BJ (cell line): Measurements from ENCODE around the gene FLT1. TPM values are rescaled to one million over a fixed set of nuclear protein-coding genes. Genes with fewer than 3 reads are reported as not detected.

Experiments used
- CTCF ChIA-PET: fragments of 350-600 bp; formaldehyde crosslinking; extraction: SDS; loops from one replicate; lab custom pipeline; 2021; ENCODE audit warnings: antibody characterized with exemption, inconsistent platforms; lab: Yijun Ruan, JAX
- POLR2A ChIA-PET: fragments of 300-600 bp; sonication (Branson Sonifier 250); formaldehyde crosslinking; extraction: SDS; loops from one replicate; lab custom pipeline; 2021; ENCODE audit warnings: antibody characterized with exemption; lab: Charles Lee
- DNase-seq: peaks from one replicate; pipeline ENCODE4 v3.0.0-alpha.2; 2011; ENCODE audit warnings: low read depth
- H3K27me3 ChIP-seq: 2 replicates; pipeline ENCODE4 v1.6.0; 2011; ENCODE audit warnings: low read length; ENCODE audit not compliant: control insufficient read depth, insufficient read depth
- H3K36me3 ChIP-seq: 2 replicates; pipeline ENCODE4 v1.5.1; 2011; ENCODE audit warnings: low read length; ENCODE audit not compliant: control insufficient read depth, insufficient read depth
- H3K4me3 ChIP-seq: 2 replicates; pipeline ENCODE4 v1.5.1; 2011; ENCODE audit warnings: low read depth, mild to moderate bottlenecking, control low read depth, low read length
- CTCF ChIP-seq: IDR thresholded peaks from 2 replicates; pipeline ENCODE4 v1.5.1; 2011; ENCODE audit warnings: low read depth, mild to moderate bottlenecking, control low read depth, inconsistent platforms, low read length, moderate library complexity; ENCODE audit not compliant: insufficient read depth
- polyA plus RNA-seq: library from polyadenylated mRNA; depleted of rRNA; stranded (reverse); fragments of >200 nt; gene quantifications from 2 replicates; pipeline ENCODE4 v1.2.3, GENCODE V29; 2011

The FLT1 gene
- polyA plus RNA-seq, 1 experiment: 37.8 TPM

GRCh38 chr13:28528388-28528787 is 33.5 kb upstream of the FLT1 start:
- H3K4me3 ChIP-seq: no peak overlapping the region
- no peaks in the 10 kb centered on the region for H3K27me3 ChIP-seq
- no peaks in the 10 kb centered on the region for H3K36me3 ChIP-seq
- DNase-seq: no peak
- ChIA-PET CTCF (interaction anchor here (0.7 to 1.7 kb wide), 5 partner anchors 11 to 109 kb away, joined by 3 to 6 read pairs (median 3); no protein-coding TSS in a partner anchor), POLR2A (no interaction called here)
- no peak for TF ChIP-seq CTCF

- Histone ChIP-seq H3K36me3 (no peaks in the 10 kb centered on the region), H3K4me3 (no peak overlapping the region), H3K27me3 (no peaks in the 10 kb centered on the region)
- CTCF ChIA-PET: interaction anchor here (0.9 kb wide), 1 partner anchor 108 kb away, joined by 3 read pairs; no protein-coding TSS in a partner anchor
- POLR2A ChIA-PET: no interaction called here
- no peak for DNase-seq
- no peak for TF ChIP-seq CTCF
Observed at GRCh38 chr13:28527629-28528028, 32.7 kb upstream of the FLT1 start.

DNA sequence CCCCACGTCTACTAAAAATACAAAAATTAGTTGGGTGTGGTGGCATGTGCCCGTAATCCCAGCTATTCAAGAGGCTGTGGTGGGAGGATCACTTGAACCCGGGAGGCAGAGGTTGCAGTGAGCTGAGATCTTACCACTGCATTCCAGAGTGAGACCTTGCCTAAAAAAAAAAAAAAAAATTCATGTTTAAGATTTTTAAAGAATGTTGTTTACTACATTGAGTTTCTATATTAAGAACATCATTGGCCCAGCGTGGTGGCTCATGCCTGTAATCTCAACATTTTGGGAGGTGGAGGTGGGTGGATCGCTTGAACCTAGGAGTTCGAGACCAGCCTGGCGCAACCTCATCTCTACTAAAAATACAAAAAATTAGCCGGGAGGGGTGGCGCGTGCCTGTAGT is 31.9 kb upstream of the FLT1 start:
- Histone ChIP-seq H3K36me3 (no peaks in the 10 kb centered on the region), H3K4me3 (no peak overlapping the region), H3K27me3 (no peaks in the 10 kb centered on the region)
- POLR2A ChIA-PET: no interaction called here
- DNase-seq: no peak
- CTCF ChIA-PET: no interaction called here
- no peak for TF ChIP-seq CTCF

DNA sequence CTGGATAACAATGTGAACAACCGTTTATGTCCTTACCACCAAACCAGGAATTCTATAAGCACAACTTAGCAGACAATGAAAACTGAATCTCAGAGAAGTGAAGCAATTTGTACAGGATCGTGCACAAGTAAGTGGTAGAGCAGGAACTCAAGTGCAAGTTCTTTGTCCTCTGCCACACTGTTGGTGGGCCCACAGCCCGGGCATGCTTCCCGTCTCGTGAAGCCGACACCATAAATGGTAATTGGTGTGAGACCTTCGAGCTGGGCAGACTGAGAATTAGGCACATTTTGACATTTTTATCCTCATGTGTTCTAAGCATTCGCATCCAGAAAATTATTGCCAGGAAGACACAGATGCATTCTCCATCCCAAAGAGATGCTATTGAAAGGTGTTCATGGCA is 27.9 kb upstream of the FLT1 start:
- TF ChIP-seq CTCF: no peak
- POLR2A ChIA-PET: interaction anchor here (0.6 kb wide), 1 partner anchor 262 kb away, joined by 3 read pairs; no protein-coding TSS in a partner anchor
- H3K4me3 ChIP-seq: no peak overlapping the region
- H3K27me3 ChIP-seq: no peaks in the 10 kb centered on the region
- DNase-seq: no peak
- no peaks in the 10 kb centered on the region for H3K36me3 ChIP-seq
- CTCF ChIA-PET: no interaction called here

- Histone ChIP-seq H3K27me3 (no peaks in the 10 kb centered on the region), H3K4me3 (no peak overlapping the region), H3K36me3 (no peaks in the 10 kb centered on the region)
- no peak for TF ChIP-seq CTCF
- ChIA-PET POLR2A (no interaction called here), CTCF (no interaction called here)
- DNase-seq: no peak
Observed at GRCh38 chr13:28513745-28514144, 18.8 kb upstream of the FLT1 start.
